Smooth muscle cell (in vitro differentiated cells): ENCODE results near the gene UBL5. TPM values are rescaled to one million over a fixed set of nuclear protein-coding genes. Genes with fewer than 3 reads are reported as not detected.
A peak's percentile ranks its signal among the peaks of the same experiment; 100 is the strongest.

Experiments
- DNase-seq: peaks from one replicate; lab custom pipeline; 2025; ENCODE audit not compliant: unreplicated experiment; lab: John Stamatoyannopoulos, UW
- H2AFZ ChIP-seq: fragments of 200-600 bp; sonication (generic); 2 replicates; pipeline ENCODE4 v1.6.0; 2016; ENCODE audit warnings: antibody characterized with exemption, low read depth, mild to moderate bottlenecking
- H3F3A ChIP-seq: fragments of 200-600 bp; sonication (generic); 2 replicates; pipeline ENCODE4 v1.6.0; 2017; ENCODE audit warnings: antibody characterized with exemption, low read depth
- H3K27ac ChIP-seq: fragments of 200-600 bp; sonication (generic); 2 replicates; pipeline ENCODE4 v1.5.1; 2016; ENCODE audit warnings: low read depth, mild to moderate bottlenecking
- H3K27me3 ChIP-seq: fragments of 200-600 bp; sonication (generic); 2 replicates; pipeline ENCODE4 v1.6.1; 2016; ENCODE audit warnings: low read depth, mild to moderate bottlenecking
- H3K36me3 ChIP-seq: fragments of 200-600 bp; sonication (generic); 2 replicates; pipeline ENCODE4 v1.5.1; 2016; ENCODE audit warnings: low read depth
- H3K4me1 ChIP-seq: fragments of 200-600 bp; sonication (generic); 2 replicates; pipeline ENCODE4 v1.5.1; 2016; ENCODE audit warnings: low read depth
- H3K4me2 ChIP-seq: fragments of 200-600 bp; sonication (generic); 2 replicates; pipeline ENCODE4 v1.6.0; 2016; ENCODE audit warnings: mild to moderate bottlenecking
- H3K4me3 ChIP-seq: fragments of 200-600 bp; sonication (generic); 2 replicates; pipeline ENCODE4 v1.5.1; 2016; ENCODE audit warnings: mild to moderate bottlenecking
- H3K79me2 ChIP-seq: fragments of 200-600 bp; sonication (generic); 2 replicates; pipeline ENCODE4 v1.6.0; 2016; ENCODE audit warnings: low read depth, mild to moderate bottlenecking
- H3K9ac ChIP-seq: fragments of 200-600 bp; sonication (generic); 2 replicates; pipeline ENCODE4 v1.6.0; 2016; ENCODE audit warnings: low read depth
- H3K9me3 ChIP-seq: fragments of 200-600 bp; sonication (generic); replicated peaks from 2 replicates; pipeline ENCODE4 v1.5.1; 2016; ENCODE audit warnings: low read depth
- H4K20me1 ChIP-seq: fragments of 200-600 bp; sonication (generic); 2 replicates; pipeline ENCODE4 v1.6.0; 2016; ENCODE audit warnings: low read depth
- WGBS: methylation state at CpG from one replicate; pipeline ENCODE4 v1.1.7; 2016; ENCODE audit warnings: low lambda C conversion rate; 5-methylcytosine and 5-hydroxymethylcytosine counted together
- polyA plus RNA-seq: library from polyadenylated mRNA; unstranded; fragments of >200 nt; fragmentation: Nextera tagmentation; extraction: Ambion mirVana; gene quantifications from 2 replicates; pipeline ENCODE4 v1.2.1, GENCODE V29; 2016
- total RNA-seq: library from RNA; depleted of rRNA; stranded (reverse); fragments of >200 nt; gene quantifications from 2 replicates; pipeline ENCODE4 v1.2.3, GENCODE V29; 2014
- TF ChIP-seq, protein P1 (sequence below): fragments of 200-600 bp; sonication (generic); IDR thresholded peaks from 2 replicates; pipeline ENCODE4 v1.5.1; 2017; ENCODE audit warnings: borderline replicate concordance, mild to moderate bottlenecking, antibody characterized with exemption; ENCODE audit not compliant: insufficient read depth, poor library complexity, severe bottlenecking

UBL5 gene
- total and polyA plus RNA-seq, 2 experiments from 2014 or later, result 574 to 848 TPM

- 6% methylated on average over 14 of the region's 50 CpGs for WGBS
- no peaks in the 10 kb centered on the region for H3K9me3 ChIP-seq
Measured at GRCh38 chr19:9791552-9792205, 36.0 kb upstream of the UBL5 start.

GRCh38 chr19:9792206-9793070 lies 35.3 kb upstream of the UBL5 start:
- TF ChIP-seq, protein P1, sequence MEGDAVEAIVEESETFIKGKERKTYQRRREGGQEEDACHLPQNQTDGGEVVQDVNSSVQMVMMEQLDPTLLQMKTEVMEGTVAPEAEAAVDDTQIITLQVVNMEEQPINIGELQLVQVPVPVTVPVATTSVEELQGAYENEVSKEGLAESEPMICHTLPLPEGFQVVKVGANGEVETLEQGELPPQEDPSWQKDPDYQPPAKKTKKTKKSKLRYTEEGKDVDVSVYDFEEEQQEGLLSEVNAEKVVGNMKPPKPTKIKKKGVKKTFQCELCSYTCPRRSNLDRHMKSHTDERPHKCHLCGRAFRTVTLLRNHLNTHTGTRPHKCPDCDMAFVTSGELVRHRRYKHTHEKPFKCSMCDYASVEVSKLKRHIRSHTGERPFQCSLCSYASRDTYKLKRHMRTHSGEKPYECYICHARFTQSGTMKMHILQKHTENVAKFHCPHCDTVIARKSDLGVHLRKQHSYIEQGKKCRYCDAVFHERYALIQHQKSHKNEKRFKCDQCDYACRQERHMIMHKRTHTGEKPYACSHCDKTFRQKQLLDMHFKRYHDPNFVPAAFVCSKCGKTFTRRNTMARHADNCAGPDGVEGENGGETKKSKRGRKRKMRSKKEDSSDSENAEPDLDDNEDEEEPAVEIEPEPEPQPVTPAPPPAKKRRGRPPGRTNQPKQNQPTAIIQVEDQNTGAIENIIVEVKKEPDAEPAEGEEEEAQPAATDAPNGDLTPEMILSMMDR, result no peak
- WGBS, result under 1% methylated on average over 26 of the region's 70 CpGs
- Histone ChIP-seq H3K36me3 (no peaks in the 10 kb centered on the region), H3F3A (peaks cover 34% of the 10 kb centered on the region), H3K79me2 (no peaks in the 10 kb centered on the region), H2AFZ (peak overlapping the region; percentile 96), H3K27ac (peak overlapping the region; percentile 91), H3K4me1 (peaks cover 13% of the 10 kb centered on the region), H3K9ac (peak overlapping the region; percentile 85), H4K20me1 (no peaks in the 10 kb centered on the region), H3K27me3 (no peaks in the 10 kb centered on the region), H3K9me3 (no peaks in the 10 kb centered on the region), H3K4me2 (peak overlapping the region; percentile 92), H3K4me3 (peak overlapping the region; percentile 88)
- peak; percentile 99 for DNase-seq

More at GRCh38 chr19:9791552-9792205, 36.0 kb upstream of the UBL5 start:
- H3K27ac ChIP-seq, result peak overlapping the region; percentile 91
- H3K4me2 ChIP-seq, result peak overlapping the region; percentile 81
- H4K20me1 ChIP-seq, result no peaks in the 10 kb centered on the region
- no peak overlapping the region for H2AFZ ChIP-seq
- DNase-seq, result peak; percentile 99
- peak overlapping the region; percentile 79 for H3K9ac ChIP-seq
- H3K36me3 ChIP-seq, result no peaks in the 10 kb centered on the region
- peak overlapping the region; percentile 88 for H3K4me3 ChIP-seq
- H3K79me2 ChIP-seq, result no peaks in the 10 kb centered on the region
- TF ChIP-seq, protein P1, result no peak
- peaks cover 38% of the 10 kb centered on the region for H3F3A ChIP-seq
- no peaks in the 10 kb centered on the region for H3K27me3 ChIP-seq
- peaks cover 13% of the 10 kb centered on the region for H3K4me1 ChIP-seq

- H2AFZ ChIP-seq, result peak overlapping the region; percentile 96
- H3K9ac ChIP-seq, result peak overlapping the region; percentile 85
- H3K27me3 ChIP-seq, result no peaks in the 10 kb centered on the region
- peaks cover 27% of the 10 kb centered on the region for H3F3A ChIP-seq
- TF ChIP-seq, protein P1, result no peak
- peak; percentile 83 for DNase-seq
- H3K79me2 ChIP-seq, result no peaks in the 10 kb centered on the region
- H3K4me1 ChIP-seq, result peaks cover 13% of the 10 kb centered on the region
- peak overlapping the region; percentile 88 for H3K4me3 ChIP-seq
- no peaks in the 10 kb centered on the region for H3K36me3 ChIP-seq
- H3K9me3 ChIP-seq, result no peaks in the 10 kb centered on the region
- peak overlapping the region; percentile 92 for H3K4me2 ChIP-seq
- peak overlapping the region; percentile 91 for H3K27ac ChIP-seq
- WGBS, result 19% methylated on average over 36 of the region's 36 CpGs
- H4K20me1 ChIP-seq, result no peaks in the 10 kb centered on the region
Measured at GRCh38 chr19:9793071-9793591, 34.6 kb upstream of the UBL5 start.
